ENCODE measurements around the gene RAF1. TPM values are rescaled to one million over a fixed set of nuclear protein-coding genes. Genes with fewer than 3 reads are reported as not detected.

The RAF1 gene
- total RNA-seq, 1 experiment from 2014 or later = 68.8 TPM

DNA sequence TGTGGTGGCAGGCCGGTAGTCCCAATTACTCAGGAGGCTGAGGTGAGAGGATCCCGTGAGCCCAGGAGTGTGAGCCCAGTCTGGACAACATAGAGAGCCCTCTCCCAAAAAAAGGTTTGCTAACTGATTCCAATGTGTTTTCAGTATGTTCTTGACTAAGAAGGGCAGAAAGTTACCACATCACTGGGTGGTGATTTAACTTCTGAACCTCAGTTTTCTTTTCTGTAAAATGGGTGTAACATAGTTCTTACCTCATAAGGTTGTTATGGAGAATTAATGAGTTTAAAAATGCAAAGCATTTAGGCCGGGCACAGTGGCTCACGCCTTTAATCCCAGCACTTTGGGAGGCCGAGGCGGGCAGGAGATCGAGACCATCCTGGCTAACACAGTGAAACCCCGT, 28.5 kb upstream of the RAF1 start:
- Histone ChIP-seq H3K4me3 (ENCODE audit: low read depth in 2 of 2, low read length in 2 of 2) (no peak overlapping the region), H3K9me3 (ENCODE audit: control insufficient read depth, insufficient read depth, low read depth, low read length) (no peaks in the 10 kb centered on the region), H3K4me1 (ENCODE audit: control insufficient read depth, insufficient read depth, low read length) (peaks cover 4% of the 10 kb centered on the region), H3K36me3 (ENCODE audit: control insufficient read depth, insufficient read depth, low read length) (no peaks in the 10 kb centered on the region), H3K27me3 (ENCODE audit: control insufficient read depth, insufficient read depth, low read length) (no peaks in the 10 kb centered on the region), H3K27ac (ENCODE audit: low read length) (no peak overlapping the region)
- POLR2A ChIA-PET = no interaction called here
- no peak for ATAC-seq
- in situ Hi-C loops (cut with HindIII; ENCODE audit: low pct_unique_long_range_greater_than_20kb, low sequenced_read_pairs) = no loop called here
- no TSS peak for BruUV-seq (replicated peaks)
- DNase-seq (ENCODE audit: low read depth, low spot score) = no peak
- CTCF ChIA-PET = no interaction called here
- TF ChIP-seq SIN3A (IDR thresholded peaks at IDR 0.05; ENCODE audit: borderline replicate concordance, insufficient read depth, low read depth, low read length) = no peak
- TF ChIP-seq, protein P1, sequence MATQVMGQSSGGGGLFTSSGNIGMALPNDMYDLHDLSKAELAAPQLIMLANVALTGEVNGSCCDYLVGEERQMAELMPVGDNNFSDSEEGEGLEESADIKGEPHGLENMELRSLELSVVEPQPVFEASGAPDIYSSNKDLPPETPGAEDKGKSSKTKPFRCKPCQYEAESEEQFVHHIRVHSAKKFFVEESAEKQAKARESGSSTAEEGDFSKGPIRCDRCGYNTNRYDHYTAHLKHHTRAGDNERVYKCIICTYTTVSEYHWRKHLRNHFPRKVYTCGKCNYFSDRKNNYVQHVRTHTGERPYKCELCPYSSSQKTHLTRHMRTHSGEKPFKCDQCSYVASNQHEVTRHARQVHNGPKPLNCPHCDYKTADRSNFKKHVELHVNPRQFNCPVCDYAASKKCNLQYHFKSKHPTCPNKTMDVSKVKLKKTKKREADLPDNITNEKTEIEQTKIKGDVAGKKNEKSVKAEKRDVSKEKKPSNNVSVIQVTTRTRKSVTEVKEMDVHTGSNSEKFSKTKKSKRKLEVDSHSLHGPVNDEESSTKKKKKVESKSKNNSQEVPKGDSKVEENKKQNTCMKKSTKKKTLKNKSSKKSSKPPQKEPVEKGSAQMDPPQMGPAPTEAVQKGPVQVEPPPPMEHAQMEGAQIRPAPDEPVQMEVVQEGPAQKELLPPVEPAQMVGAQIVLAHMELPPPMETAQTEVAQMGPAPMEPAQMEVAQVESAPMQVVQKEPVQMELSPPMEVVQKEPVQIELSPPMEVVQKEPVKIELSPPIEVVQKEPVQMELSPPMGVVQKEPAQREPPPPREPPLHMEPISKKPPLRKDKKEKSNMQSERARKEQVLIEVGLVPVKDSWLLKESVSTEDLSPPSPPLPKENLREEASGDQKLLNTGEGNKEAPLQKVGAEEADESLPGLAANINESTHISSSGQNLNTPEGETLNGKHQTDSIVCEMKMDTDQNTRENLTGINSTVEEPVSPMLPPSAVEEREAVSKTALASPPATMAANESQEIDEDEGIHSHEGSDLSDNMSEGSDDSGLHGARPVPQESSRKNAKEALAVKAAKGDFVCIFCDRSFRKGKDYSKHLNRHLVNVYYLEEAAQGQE (IDR thresholded peaks at IDR 0.05; ENCODE audit: insufficient read depth in 1 of 2, low read depth in 2 of 2, low read length in 1 of 2) = no peak
- TF ChIP-seq, protein P2, sequence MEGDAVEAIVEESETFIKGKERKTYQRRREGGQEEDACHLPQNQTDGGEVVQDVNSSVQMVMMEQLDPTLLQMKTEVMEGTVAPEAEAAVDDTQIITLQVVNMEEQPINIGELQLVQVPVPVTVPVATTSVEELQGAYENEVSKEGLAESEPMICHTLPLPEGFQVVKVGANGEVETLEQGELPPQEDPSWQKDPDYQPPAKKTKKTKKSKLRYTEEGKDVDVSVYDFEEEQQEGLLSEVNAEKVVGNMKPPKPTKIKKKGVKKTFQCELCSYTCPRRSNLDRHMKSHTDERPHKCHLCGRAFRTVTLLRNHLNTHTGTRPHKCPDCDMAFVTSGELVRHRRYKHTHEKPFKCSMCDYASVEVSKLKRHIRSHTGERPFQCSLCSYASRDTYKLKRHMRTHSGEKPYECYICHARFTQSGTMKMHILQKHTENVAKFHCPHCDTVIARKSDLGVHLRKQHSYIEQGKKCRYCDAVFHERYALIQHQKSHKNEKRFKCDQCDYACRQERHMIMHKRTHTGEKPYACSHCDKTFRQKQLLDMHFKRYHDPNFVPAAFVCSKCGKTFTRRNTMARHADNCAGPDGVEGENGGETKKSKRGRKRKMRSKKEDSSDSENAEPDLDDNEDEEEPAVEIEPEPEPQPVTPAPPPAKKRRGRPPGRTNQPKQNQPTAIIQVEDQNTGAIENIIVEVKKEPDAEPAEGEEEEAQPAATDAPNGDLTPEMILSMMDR (IDR thresholded peaks at IDR 0.05) = no peak
- TF ChIP-seq POLR2AphosphoS5 (IDR thresholded peaks at IDR 0.05; ENCODE audit: low read depth, low read length) = no peak
- no peak for TF ChIP-seq TCF7L2 (IDR thresholded peaks at IDR 0.05; ENCODE audit: low read depth, low read length)
- intact Hi-C loops (cut with micrococcal nuclease; ENCODE audit: unreplicated experiment) = no loop called here

DNA sequence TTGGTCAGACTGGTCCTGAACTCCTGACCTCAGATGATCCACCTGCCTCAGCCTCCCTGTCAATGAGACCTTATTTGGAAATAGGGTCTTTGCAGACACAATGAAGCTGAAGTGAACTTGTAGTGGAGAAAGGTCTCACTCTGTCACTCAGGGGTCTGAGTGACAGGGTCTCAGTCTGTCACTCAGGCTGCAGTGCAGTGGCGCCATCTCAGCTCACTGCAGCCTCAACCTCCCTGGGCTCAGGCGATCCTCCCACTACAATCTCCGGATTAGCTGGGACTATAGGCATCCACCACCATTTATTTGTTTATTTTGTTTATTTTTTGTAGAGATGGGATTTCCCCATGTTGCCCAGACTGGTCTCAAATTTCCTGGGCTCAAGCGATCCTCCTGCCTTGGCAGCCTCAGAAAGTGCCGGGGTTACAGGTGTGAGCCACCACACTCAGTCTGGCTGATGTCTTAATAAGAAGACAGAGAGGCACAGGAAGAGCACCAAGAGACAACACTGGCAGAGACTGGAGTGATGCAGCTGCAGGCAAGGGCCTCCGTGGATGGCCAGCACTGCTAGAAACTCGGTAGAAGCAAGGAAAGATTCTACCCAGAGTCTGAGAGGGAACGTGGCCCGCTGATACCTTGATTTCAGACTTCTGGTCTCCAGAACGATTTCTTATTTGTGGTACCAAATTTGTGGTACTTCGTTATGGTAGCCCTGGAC, 26.2 kb upstream of the RAF1 start:
- Histone ChIP-seq H3K36me3 (ENCODE audit: control insufficient read depth, insufficient read depth, low read length) (no peaks in the 10 kb centered on the region), H3K9me3 (ENCODE audit: control insufficient read depth, insufficient read depth, low read depth, low read length) (no peaks in the 10 kb centered on the region), H3K27me3 (ENCODE audit: control insufficient read depth, insufficient read depth, low read length) (no peaks in the 10 kb centered on the region), H3K27ac (ENCODE audit: low read length) (no peak overlapping the region), H3K4me1 (ENCODE audit: control insufficient read depth, insufficient read depth, low read length) (peaks cover 4% of the 10 kb centered on the region), H3K4me3 (ENCODE audit: low read depth in 2 of 2, low read length in 2 of 2) (no peak overlapping the region)
- TF ChIP-seq, protein P2 (IDR thresholded peaks at IDR 0.05) = no peak
- TF ChIP-seq POLR2AphosphoS5 (IDR thresholded peaks at IDR 0.05; ENCODE audit: low read depth, low read length) (no peak), SIN3A (IDR thresholded peaks at IDR 0.05; ENCODE audit: borderline replicate concordance, insufficient read depth, low read depth, low read length) (no peak), TCF7L2 (IDR thresholded peaks at IDR 0.05; ENCODE audit: low read depth, low read length) (no peak)
- TF ChIP-seq, protein P1 (IDR thresholded peaks at IDR 0.05; ENCODE audit: insufficient read depth in 1 of 2, low read depth in 2 of 2, low read length in 1 of 2) = no peak
- DNase-seq (ENCODE audit: low read depth, low spot score) (no peak), ATAC-seq (peak; percentile 61)
- in situ Hi-C loops (cut with HindIII; ENCODE audit: low pct_unique_long_range_greater_than_20kb, low sequenced_read_pairs) (no loop called here), intact Hi-C loops (cut with micrococcal nuclease; ENCODE audit: unreplicated experiment) (no loop called here)
- CTCF ChIA-PET = no interaction called here
- POLR2A ChIA-PET = no interaction called here
- BruUV-seq (replicated peaks) = no TSS peak
